GM21447 (cell line): ENCODE data around the gene CHCHD6.

Experiments
- ATAC-seq: cut with Tn5 transposase; IDR thresholded peaks from one replicate; pipeline ENCODE4 v1.9.1; 2021; ENCODE audit not compliant: unreplicated experiment

Gene CHCHD6

DNA sequence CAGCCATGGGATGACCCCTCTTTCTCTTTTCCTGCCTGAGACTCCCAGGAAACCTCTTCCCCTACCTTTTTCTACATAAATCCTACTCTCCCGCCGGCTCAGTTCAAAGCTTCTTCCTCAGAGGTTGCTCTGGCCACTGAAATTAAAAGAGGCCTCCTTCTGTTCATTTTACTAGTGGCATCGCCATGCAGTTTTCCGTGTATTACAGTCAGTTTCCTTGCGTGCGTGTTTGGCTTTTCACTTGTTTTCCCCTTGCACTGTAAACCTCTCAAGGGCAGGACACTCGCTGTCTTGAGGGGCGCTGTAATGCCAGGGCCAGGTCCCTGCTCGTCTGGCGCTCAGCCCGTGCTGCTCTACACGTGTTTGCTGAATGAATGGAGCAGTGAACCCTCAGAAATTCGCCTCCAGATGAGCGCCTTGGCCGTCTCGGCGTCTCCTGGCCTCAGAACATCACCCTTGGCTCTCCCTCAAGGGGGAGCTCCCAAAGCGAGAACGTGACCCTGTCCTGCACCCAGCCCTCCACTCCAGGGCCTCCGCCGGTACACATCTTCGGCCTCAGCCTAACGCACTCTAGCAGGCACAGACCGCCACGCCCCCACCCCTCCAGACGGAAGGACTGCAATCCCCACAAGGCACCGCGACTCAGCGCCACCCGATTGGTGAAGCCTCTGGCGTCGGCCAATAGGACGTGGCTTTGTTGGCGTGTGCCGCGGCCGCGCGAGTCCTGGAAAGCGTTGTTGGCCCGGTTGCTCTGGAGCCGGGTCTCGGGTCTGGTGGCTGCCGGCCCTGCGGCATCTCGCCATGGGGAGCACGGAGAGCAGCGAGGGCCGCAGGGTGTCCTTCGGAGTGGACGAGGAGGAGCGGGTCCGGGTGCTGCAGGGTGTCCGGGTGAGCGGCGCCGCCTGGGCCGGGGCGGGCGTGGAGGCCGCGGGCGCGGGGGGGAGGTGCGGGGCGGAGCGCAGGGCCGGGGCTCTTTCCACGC is at the start of gene CHCHD6:
TSS of gene CHCHD6 (plus strand) at position 729 of the 982 bp plus-strand sequence. CDS start at position 802, 73 bp downstream.
- ATAC-seq: peak; percentile 97

GRCh38 chr3:126654571-126655383 is 49.3 kb upstream of the CHCHD6 start, which contains the start of gene TXNRD3:
TXNRD3 (minus strand) TSS chr3:126655124.
- no peak for ATAC-seq

GRCh38 chr3:126655887-126656286 is 48.2 kb upstream of the CHCHD6 start:
- ATAC-seq: no peak

DNA sequence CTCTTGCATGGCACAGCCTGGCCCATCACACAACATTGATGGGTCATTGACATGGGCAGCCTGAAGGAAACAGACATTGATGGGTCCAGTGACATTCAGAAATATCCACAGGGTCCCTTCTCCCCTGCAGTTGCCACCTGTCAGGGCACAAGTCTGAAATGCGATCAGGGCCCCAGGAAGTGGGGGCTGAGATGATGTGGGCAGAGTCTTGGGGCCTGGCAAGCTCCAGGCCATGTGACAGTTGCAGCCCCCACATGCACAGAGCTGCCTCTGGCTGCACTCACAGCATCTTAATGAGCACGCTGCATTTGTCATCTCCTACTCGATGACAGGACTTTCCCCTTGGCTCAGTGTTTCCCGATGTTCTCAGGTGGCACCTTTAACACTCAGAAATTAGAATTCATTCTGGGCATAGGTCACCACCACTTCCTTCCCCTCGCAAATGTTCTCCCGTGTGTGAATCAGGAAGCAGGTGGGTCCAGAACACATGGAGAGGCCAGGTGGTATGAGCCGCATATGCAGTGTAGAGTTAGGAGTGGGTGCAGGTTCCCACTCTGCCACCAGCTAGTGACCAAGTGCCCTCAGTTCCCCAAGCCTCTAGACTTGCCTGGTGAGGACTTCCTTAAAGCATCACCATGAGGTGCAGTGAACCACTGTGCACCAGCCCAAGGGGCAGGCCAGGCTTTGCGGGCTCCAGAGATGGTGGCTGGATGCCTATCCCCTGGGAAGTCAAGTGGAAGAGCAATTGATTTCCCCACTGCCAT is 47.5 kb upstream of the CHCHD6 start:
- ATAC-seq: no peak

- ATAC-seq: no peak
Observed at GRCh38 chr3:126657901-126658300, 46.1 kb upstream of the CHCHD6 start.

- ATAC-seq: no peak
Observed at GRCh38 chr3:126658584-126658983, 45.5 kb upstream of the CHCHD6 start.

GRCh38 chr3:126659915-126660886 is 43.8 kb upstream of the CHCHD6 start:
- ATAC-seq: no peak

DNA sequence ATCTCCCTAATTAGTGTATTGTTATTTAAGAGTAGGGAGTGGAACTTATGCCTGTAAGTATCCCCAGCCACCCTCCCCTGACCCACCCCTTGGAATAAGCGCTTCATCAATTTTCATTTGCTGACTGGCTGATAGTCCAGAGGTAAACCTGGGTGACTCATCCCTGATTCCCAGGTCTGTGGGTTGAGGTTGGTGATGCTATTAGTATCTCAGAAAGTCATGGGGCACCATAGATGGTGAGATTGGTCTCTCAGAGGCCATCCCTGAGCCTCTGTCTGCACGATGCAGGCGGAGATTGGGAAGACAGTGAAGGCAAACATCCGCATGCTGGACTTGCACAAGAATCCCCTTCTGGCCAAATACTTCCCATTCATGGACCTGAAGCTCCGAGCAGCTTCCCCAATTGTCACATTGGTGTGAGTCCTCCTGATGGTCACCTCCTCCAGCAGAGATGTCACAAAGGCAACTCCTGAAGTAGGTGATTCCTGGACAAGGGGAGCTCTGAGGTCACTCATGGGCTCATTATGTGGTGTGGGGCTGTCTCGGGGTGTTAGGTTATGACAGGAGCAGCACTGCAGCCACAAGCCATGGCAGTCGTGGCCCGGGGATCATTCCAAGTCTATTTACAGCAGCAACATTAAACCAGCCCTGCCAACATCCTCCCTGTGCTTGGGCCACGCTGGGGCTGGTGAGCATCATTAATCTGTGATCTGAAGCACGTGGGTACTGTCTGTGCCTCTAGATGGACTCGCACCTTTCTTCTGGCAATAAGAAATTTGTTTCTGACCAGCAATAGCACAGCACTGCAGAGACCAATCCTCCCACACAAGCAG is 42.3 kb upstream of the CHCHD6 start:
- no peak for ATAC-seq

DNA sequence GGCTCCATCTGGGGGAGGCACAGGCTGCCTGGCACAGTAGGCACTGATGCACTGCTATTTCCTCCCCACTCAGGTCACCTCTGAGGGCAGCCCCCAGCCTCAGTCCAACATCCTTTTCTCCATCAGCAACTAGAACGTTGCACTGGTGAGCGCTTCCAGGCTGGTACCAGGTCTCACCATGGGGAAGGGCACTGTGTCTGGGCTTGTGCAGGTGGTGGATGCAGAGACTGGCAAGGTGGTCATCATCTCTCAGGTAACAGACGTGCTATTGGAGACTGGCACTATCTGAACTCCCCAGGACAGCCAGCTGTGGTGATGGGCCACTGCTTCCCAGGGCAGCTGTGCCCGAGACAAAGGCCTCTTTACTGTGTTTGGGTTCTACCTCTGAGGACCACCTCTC is 40.8 kb upstream of the CHCHD6 start:
- ATAC-seq: no peak

- no peak for ATAC-seq
Observed at GRCh38 chr3:126663750-126664149, 40.3 kb upstream of the CHCHD6 start.

DNA sequence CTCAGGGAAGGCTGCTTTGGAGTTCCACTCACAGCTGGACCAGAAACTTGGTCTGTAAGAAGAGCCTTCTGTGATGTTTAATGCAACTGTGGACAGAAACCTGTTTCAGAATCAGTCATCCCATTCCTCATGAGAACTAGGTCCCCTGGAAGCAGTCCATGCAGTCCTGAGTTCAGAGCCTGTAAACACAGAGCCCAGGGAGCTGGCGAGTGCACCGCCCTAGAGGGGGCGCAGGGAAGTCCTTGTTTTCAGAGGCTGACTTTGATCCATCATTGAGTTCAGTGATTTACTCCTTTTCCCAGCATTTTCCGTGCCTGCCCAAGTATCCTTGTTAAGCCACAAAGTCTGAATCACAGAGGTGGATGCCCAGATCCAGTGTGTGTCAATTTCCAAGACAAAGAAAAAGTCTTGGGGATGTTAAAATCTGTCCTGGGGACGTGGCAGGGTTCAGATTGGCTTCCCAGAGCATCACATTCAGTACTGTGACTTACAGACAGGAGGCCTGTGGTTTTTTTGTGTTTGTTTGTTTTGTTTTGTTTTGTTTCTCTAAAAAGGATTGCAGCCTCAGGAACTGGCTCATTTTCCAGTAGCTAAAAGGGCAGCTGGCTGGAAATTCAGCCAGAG is 39.3 kb upstream of the CHCHD6 start:
- ATAC-seq: no peak

DNA sequence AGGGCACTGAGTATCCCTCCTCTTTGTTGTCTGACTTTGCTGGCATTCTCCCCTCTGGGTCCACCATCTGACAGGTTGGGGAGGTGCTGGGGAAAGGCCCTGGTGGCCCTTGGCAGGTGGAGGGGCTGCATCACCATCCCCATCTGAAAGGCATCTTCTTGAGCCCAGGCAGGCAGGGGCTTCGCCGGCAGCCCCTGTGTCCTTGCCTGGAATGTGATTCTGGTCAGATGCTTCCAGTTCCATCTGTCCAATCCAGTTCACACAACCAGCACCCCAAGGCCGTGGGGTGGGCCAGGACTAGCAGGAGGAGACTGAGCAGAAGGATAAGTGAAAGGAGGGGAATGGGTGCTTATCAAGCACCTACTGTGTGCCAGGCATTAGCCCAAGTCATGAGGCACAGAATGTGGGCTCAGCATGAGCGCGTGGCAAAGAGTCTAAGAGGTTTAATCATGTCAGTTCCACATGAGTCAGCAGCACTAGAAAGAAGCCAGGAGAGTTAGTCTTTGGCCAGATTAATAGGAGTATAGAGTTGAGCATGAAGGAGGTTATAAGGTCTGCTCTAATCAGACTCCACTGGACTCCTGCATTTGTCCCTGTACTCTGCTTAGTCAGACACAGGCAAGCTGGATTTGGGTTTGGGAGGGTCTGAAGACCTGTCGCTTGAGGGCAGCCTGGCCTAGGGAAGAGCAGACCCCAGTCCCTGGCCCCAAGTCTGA is 38.7 kb upstream of the CHCHD6 start:
- ATAC-seq: no peak

DNA sequence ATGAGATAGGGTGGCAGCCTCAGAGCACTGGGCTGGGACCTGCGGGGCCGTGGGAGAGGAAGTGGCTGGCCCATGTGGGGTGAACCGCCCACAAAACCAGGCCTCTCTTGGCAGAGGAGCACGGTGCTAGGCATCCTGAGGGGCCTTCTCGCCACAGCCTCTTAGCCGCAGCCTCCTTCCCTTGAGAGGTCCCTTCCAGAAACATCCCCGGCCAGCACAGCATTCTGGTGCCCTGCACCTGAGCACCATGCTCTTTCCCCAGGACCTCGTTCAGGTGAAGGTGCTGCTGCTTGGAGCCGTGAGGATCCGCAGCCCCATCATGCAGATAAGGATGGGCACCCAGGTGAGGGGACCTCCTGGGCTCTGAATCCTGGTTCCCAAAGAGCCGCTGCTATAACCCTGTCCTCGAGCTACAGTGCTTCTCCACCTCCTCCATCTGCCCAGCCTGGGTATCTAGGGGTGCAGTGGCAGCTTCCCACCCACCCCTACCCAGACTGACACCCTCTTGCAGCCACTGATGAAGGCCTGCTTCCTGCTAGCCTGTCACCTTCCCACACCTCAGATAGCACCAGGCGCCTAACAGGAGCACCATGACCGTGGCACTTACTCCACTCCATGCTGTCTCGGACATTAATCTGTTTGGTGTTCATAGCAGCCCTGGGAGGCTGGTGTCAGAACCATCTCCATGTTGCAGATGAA is 37.9 kb upstream of the CHCHD6 start:
- no peak for ATAC-seq

GRCh38 chr3:126666658-126667528 is 37.1 kb upstream of the CHCHD6 start:
- no peak for ATAC-seq

- no peak for ATAC-seq
Observed at GRCh38 chr3:126667631-126668449, 36.2 kb upstream of the CHCHD6 start.
